CD4-positive, alpha-beta T cell (primary cell): ENCODE measurements around the gene ATP5F1D. TPM values are rescaled to one million over a fixed set of nuclear protein-coding genes. Genes with fewer than 3 reads are reported as not detected.

Experiments used
- ATAC-seq: fragments of 200-7000 bp; cut with Tn5 transposase; one replicate; pipeline ENCODE4 v1.10.0; 2022; ENCODE audit warnings: mild to moderate bottlenecking; ENCODE audit not compliant: poor library complexity
- CTCF ChIA-PET: fragments of 350-600 bp; sonication (Branson Sonifier 250); formaldehyde crosslinking; loops from one replicate; lab custom pipeline; 2021; ENCODE audit warnings: antibody characterized with exemption, inconsistent platforms; lab: Charles Lee
- POLR2A ChIA-PET: fragments of 350-600 bp; sonication (Branson Sonifier 250); formaldehyde crosslinking; loops from one replicate; lab custom pipeline; 2021; ENCODE audit warnings: antibody characterized with exemption, inconsistent platforms; lab: Charles Lee
- DNase-seq, 14 experiments: peaks; one replicate each; pipeline ENCODE4 v3.0.0-alpha.2; 2013 to 2020; ENCODE audit warnings: mixed read lengths in 2 of 14
- H3K27ac ChIP-seq, 2 donors: one replicate each; pipeline versions ENCODE4 v1.5.1 to v1.7.0; 2013; ENCODE audit warnings: low read length in 2 of 2, low read depth in 1 of 2, mild to moderate bottlenecking in 1 of 2
- H3K27me3 ChIP-seq, 2 experiments: 1 replicate in 1 of 2; 2 replicates in 1 of 2; pipeline versions ENCODE4 v1.6.1 to v1.7.0; 2013; ENCODE audit warnings: low read length in 2 of 2, control low read depth in 1 of 2, mild to moderate bottlenecking in 1 of 2, moderate library complexity in 1 of 2; ENCODE audit not compliant: insufficient read depth in 2 of 2, control insufficient read depth in 1 of 2
- H3K36me3 ChIP-seq: one replicate; pipeline ENCODE4 v1.6.1; 2013; ENCODE audit warnings: low read length, control low read depth; ENCODE audit not compliant: insufficient read depth
- H3K4me1 ChIP-seq: one replicate; pipeline ENCODE4 v1.6.1; 2013; ENCODE audit warnings: low read length, control low read depth; ENCODE audit not compliant: insufficient read depth
- H3K4me3 ChIP-seq: one replicate; pipeline ENCODE4 v1.5.1; 2013; ENCODE audit warnings: mild to moderate bottlenecking, low read length, moderate library complexity
- H3K9me3 ChIP-seq, 2 experiments: 1 replicate in 1 of 2; 2 replicates in 1 of 2; pipeline versions ENCODE4 v1.6.1 to v1.7.0; 2013; ENCODE audit warnings: low read length in 2 of 2, mild to moderate bottlenecking in 2 of 2, control low read depth in 1 of 2, moderate library complexity in 1 of 2; ENCODE audit not compliant: control insufficient read depth in 1 of 2, insufficient read depth in 1 of 2
- H3K27ac Mint-ChIP-seq: one replicate; pipeline ENCODE4 v1.8.0; 2020; ENCODE audit warnings: mixed read lengths
- H3K27me3 Mint-ChIP-seq: one replicate; pipeline ENCODE4 v1.8.0; 2021; ENCODE audit warnings: mixed read lengths
- H3K36me3 Mint-ChIP-seq: one replicate; pipeline ENCODE4 v1.8.0; 2021; ENCODE audit warnings: low read depth, mixed read lengths
- H3K4me1 Mint-ChIP-seq: one replicate; pipeline ENCODE4 v1.8.0; 2021; ENCODE audit warnings: low read depth, mixed read lengths
- H3K4me3 Mint-ChIP-seq: one replicate; pipeline ENCODE4 v1.8.0; 2020; ENCODE audit warnings: mild to moderate bottlenecking, mixed read lengths
- H3K9me3 Mint-ChIP-seq: one replicate; pipeline ENCODE4 v1.8.0; 2020; ENCODE audit warnings: mixed read lengths
- intact Hi-C, 2 experiments: fragments of 100-400 bp; cut with DNase I in 1 of 2; cut with micrococcal nuclease in 1 of 2; formaldehyde crosslinking; loops; one replicate each; pipeline versions ENCODE4 v1.15.1 to v1.9.0; 2023 to 2025; cut with DNase I, micrococcal nuclease
- total RNA-seq, 174 experiments: library from RNA in 2 of 174; stranded (reverse) in 2 of 174; gene quantifications; one replicate each; pipeline ENCODE4 v1.2.3 and lab custom pipeline; 2021 to 2026
- TF ChIP-seq, protein P1 (sequence below): fragments of 200-600 bp; IDR thresholded peaks from one replicate; pipeline ENCODE4 v1.8.0; 2022; ENCODE audit warnings: antibody characterized with exemption, mild to moderate bottlenecking

Gene ATP5F1D
- total RNA-seq, 2 experiments from 2014 or later: 77.6 to 92.6 TPM

DNA sequence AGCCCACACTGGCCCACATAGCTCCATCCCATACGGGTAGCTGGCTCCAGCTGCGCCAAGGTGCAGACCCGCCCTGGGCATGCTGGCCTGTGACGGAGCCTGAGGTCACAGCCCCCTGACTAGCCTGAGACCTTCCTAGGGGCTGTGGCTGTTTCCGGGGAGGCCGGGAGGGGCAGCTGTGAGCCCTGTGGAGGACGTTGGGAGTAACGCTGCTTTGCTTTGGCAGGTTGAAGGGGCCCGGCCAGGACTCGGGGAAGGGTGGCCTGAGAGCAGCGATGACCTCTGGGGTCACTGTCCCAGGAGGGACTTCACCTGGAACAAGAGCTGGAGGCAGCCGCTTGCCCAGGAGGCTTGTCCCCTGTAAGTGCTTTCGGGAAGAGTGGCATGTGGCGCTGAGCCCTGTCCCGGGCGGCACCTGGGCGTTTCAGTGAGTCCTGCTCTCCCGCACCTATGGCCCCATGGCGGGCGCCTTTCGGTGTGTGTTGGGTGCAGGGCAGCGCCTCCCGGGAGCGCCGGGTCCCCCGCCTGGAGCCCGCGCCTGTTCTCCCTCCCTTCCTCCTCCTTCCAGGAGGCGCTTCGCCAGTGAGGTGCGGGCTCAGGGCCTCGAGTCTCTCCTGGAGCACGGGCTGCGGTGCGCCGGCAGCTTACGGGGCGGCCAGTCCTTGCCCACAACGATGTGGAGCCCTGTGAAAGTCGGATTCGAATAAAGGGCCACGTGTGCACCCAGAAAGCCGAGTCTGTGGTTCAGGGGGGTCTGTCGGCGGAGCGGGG is 32.7 kb downstream of the ATP5F1D start:
- peaks cover 75% of the 10 kb centered on the region for H3K36me3 ChIP-seq
- H3K27ac ChIP-seq: peak overlapping the region; percentile 52 to 80
- no peak overlapping the region for H3K4me3 ChIP-seq
- ChIA-PET POLR2A (interaction anchor here (0.7 to 1.8 kb wide), 4 partner anchors 30 to 207 kb away, joined by 3 to 16 read pairs (median 4); no protein-coding TSS in a partner anchor), CTCF (interaction anchor here (4.3 kb wide), 1 partner anchor 30 kb away, joined by 26 read pairs; no protein-coding TSS in a partner anchor)
- no peak for ATAC-seq
- peaks cover 73% of the 10 kb centered on the region for H3K36me3 Mint-ChIP-seq
- no peaks in the 10 kb centered on the region for H3K9me3 ChIP-seq
- H3K4me3 Mint-ChIP-seq: peak overlapping the region; percentile 81
- intact Hi-C loops: loop anchor here (10.0 kb wide), 2 partner anchors 131 to 201 kb away; partner anchors contain the start of genes C19orf25 (in 1 of the 2), DAZAP1 (in 1 of the 2) and GAMT (in 1 of the 2)
- H3K27me3 Mint-ChIP-seq: no peaks in the 10 kb centered on the region
- peaks cover 74% of the 10 kb centered on the region for H3K4me1 ChIP-seq
- TF ChIP-seq, protein P1, sequence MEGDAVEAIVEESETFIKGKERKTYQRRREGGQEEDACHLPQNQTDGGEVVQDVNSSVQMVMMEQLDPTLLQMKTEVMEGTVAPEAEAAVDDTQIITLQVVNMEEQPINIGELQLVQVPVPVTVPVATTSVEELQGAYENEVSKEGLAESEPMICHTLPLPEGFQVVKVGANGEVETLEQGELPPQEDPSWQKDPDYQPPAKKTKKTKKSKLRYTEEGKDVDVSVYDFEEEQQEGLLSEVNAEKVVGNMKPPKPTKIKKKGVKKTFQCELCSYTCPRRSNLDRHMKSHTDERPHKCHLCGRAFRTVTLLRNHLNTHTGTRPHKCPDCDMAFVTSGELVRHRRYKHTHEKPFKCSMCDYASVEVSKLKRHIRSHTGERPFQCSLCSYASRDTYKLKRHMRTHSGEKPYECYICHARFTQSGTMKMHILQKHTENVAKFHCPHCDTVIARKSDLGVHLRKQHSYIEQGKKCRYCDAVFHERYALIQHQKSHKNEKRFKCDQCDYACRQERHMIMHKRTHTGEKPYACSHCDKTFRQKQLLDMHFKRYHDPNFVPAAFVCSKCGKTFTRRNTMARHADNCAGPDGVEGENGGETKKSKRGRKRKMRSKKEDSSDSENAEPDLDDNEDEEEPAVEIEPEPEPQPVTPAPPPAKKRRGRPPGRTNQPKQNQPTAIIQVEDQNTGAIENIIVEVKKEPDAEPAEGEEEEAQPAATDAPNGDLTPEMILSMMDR: no peak
- no peaks in the 10 kb centered on the region for H3K9me3 Mint-ChIP-seq
- peak in 2 of 14 experiments; percentile 26 to 57 for DNase-seq
- peak overlapping the region; percentile 82 for H3K27ac Mint-ChIP-seq
- no peaks in the 10 kb centered on the region for H3K27me3 ChIP-seq
- peaks cover 54% of the 10 kb centered on the region for H3K4me1 Mint-ChIP-seq

DNA sequence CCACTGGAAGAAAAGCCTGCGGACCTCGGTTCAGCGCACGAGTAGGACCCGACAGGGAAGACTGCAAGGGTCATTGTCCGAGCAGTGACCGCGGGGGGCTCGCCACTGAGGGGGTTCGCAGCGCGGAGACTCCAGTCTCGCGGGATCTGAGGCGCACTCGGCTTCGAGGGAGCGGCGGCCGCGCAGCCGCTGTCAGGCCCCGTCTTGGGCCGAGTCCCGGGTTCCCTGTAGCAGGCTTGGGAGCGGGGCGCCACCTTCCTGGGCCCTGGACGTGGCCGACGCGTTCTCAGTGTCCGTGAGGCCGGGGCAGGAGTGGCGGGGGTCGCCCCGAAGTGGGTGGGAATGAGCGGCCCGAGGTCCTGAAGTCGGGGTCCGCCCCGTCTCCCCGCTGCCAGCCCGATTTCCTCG is 33.3 kb downstream of the ATP5F1D start:
- Histone ChIP-seq H3K27me3 (no peaks in the 10 kb centered on the region), H3K36me3 (peaks cover 78% of the 10 kb centered on the region), H3K9me3 (no peaks in the 10 kb centered on the region), H3K27ac (peak overlapping the region; percentile 52 to 80), H3K4me1 (peaks cover 77% of the 10 kb centered on the region), H3K4me3 (peak overlapping the region; percentile 32)
- DNase-seq: peak in 2 of 14 experiments; percentile 41 to 71
- H3K4me1 Mint-ChIP-seq: peaks cover 58% of the 10 kb centered on the region
- peaks cover 76% of the 10 kb centered on the region for H3K36me3 Mint-ChIP-seq
- ChIA-PET POLR2A (interaction anchor here (0.6 to 1.8 kb wide), 33 partner anchors 9 to 1153 kb away, joined by 3 to 25 read pairs (median 4); partner anchors contain the start of genes ABCA7, ARHGAP45, ATP5F1D and CNN2), CTCF (interaction anchor here (0.7 to 4.3 kb wide), 4 partner anchors 9 to 31 kb away, joined by 3 to 26 read pairs (median 10); no protein-coding TSS in a partner anchor)
- H3K27ac Mint-ChIP-seq: peak overlapping the region; percentile 96
- no peak for ATAC-seq
- TF ChIP-seq, protein P1: no peak
- H3K9me3 Mint-ChIP-seq: no peaks in the 10 kb centered on the region
- peak overlapping the region; percentile 72 for H3K4me3 Mint-ChIP-seq
- intact Hi-C loops: loop anchor here (5.0 to 10.0 kb wide), 4 partner anchors 77 to 200 kb away; partner anchors contain the start of genes C19orf25 (in 1 of the 2), DAZAP1 (in 1 of the 2), GAMT (in 1 of the 2) and RPS15 (in 1 of the 2)
- H3K27me3 Mint-ChIP-seq: no peaks in the 10 kb centered on the region

DNA sequence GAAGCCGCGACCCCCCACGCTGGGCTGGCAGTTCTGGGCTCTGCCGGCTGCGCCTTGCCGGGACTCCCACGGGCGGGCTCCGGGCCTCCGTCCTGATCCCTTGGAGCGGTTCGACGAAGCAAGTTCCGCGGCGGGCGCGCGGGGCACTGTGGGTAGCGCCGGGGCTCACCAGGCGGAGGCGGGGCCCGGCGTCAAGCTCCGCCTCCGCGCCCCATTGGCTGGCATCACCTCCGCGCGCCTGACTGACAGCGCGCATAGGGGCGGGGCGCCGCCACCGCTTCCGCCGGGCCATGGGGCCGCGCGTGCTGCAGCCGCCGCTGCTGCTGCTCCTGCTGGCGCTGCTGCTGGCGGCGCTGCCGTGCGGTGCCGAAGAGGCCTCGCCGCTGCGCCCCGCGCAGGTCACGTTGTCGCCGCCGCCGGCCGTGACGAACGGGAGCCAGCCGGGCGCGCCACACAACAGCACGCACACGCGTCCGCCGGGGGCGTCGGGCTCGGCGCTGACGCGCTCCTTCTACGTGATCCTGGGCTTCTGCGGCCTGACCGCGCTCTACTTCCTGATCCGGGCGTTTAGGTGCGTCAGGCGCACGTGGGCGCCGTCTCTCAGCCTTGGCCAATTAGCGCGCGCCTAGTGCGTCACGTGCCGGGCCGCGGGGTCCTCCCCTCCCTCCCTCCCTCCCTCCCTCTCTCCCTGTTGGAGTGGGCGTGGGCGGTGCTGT is 33.9 kb downstream of the ATP5F1D start, which contains the start of gene FAM174C:
Gene FAM174C, plus strand, starts transcription at position 271 of the 716 bp plus-strand sequence. Its CDS starts 20 bp downstream, at position 291.
- Mint-ChIP-seq H3K4me1 (peaks cover 58% of the 10 kb centered on the region), H3K27me3 (no peaks in the 10 kb centered on the region), H3K27ac (peak within 1 kb of the TSS; percentile 96), H3K4me3 (peak within 1 kb of the TSS; percentile 94), H3K9me3 (no peaks in the 10 kb centered on the region), H3K36me3 (peaks cover 75% of the 10 kb centered on the region)
- Histone ChIP-seq H3K4me1 (peaks cover 75% of the 10 kb centered on the region), H3K36me3 (peaks cover 73% of the 10 kb centered on the region), H3K9me3 (no peaks in the 10 kb centered on the region), H3K27ac (peak within 1 kb of the TSS; percentile 80 to 96), H3K4me3 (peak within 1 kb of the TSS; percentile 91), H3K27me3 (no peaks in the 10 kb centered on the region)
- DNase-seq: peak; percentile 88 to 99 (median 95)
- intact Hi-C loops: loop anchor here (5.0 to 10.0 kb wide), 4 partner anchors 77 to 199 kb away; partner anchors contain the start of genes C19orf25 (in 1 of the 2), DAZAP1 (in 1 of the 2), GAMT (in 1 of the 2) and RPS15 (in 1 of the 2)
- ATAC-seq: peak; percentile 74
- TF ChIP-seq, protein P1: no peak
- CTCF ChIA-PET: interaction anchor here (0.6 to 1.4 kb wide), 4 partner anchors 9 to 633 kb away, joined by 3 to 10 read pairs (median 6); no protein-coding TSS in a partner anchor
- POLR2A ChIA-PET: interaction anchor here (0.6 to 1.8 kb wide), 32 partner anchors 8 to 1152 kb away, joined by 3 to 25 read pairs (median 4); partner anchors contain the start of genes ABCA7, ARHGAP45, ATP5F1D and CNN2
